ENCODE data around the gene BLCAP. TPM values are rescaled to one million over a fixed set of nuclear protein-coding genes. Genes with fewer than 3 reads are reported as not detected.

Gene BLCAP
- total RNA-seq, 3 donors from 2014 or later: 62.9 to 81.8 (median 63.2) TPM

- Histone ChIP-seq H3K36me3 (no peaks in the 10 kb centered on the region), H3K4me1 (peaks cover 9 to 12% of the 10 kb centered on the region in 2 donors), H3K9me3 (no peaks in the 10 kb centered on the region), H3K27me3 (no peaks in the 10 kb centered on the region), H3K27ac (peak overlapping the region; percentile 98), H3K4me3 (peak overlapping the region; percentile 77 to 96 (median 87))
- peak in 1 of 3 donors; percentile 60 for TF ChIP-seq POLR2AphosphoS5 (IDR thresholded peaks at IDR 0.05)
- TF ChIP-seq POLR2A (IDR thresholded peaks at IDR 0.05): no peak
- TF ChIP-seq CTCF (IDR thresholded peaks at IDR 0.05): no peak
- peak in 1 of 2 donors; percentile 77 for DNase-seq (ENCODE audit: low spot score in 2 of 2)
- intact Hi-C loops (cut with DNase I; ENCODE audit: low total_unique reads): no loop called here
Measured at GRCh38 chr20:37526238-37526838, 1.3 kb downstream of the BLCAP start.

DNA sequence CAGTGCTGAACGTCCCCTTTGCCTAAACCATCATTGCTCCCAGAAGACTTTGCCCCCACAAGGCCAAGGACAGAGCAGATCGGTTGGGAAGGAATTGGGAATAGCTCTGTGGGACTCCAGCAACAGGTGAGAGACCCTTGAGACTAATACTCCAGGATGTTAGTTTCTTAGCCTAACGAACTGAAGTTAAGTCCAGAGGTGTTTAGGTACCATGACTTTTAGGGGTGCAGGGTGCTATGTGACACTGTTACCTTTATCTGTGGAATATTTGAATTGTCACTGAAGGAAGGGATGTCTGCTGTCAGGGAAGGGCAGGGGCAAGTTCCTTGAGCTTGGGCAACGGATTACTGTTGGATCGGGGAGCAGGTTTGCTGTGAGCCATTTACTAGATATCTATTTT lies 1.9 kb downstream of the BLCAP start:
- H3K27ac ChIP-seq: peak overlapping the region; percentile 98
- no peak for DNase-seq (ENCODE audit: low spot score in 2 of 2)
- TF ChIP-seq POLR2AphosphoS5 (IDR thresholded peaks at IDR 0.05) (no peak), POLR2A (IDR thresholded peaks at IDR 0.05) (no peak), CTCF (IDR thresholded peaks at IDR 0.05) (no peak)
- no peaks in the 10 kb centered on the region for H3K27me3 ChIP-seq
- peaks cover 9 to 12% of the 10 kb centered on the region in 2 donors for H3K4me1 ChIP-seq
- intact Hi-C loops (cut with DNase I; ENCODE audit: low total_unique reads): no loop called here
- peak overlapping the region; percentile 77 to 96 (median 87) for H3K4me3 ChIP-seq
- no peaks in the 10 kb centered on the region for H3K9me3 ChIP-seq
- no peaks in the 10 kb centered on the region for H3K36me3 ChIP-seq

- peak in 1 of 2 donors; percentile 75 for DNase-seq (ENCODE audit: low spot score in 2 of 2)
- Histone ChIP-seq H3K4me3 (peak overlapping the region in 2 of 3 donors; percentile 77 to 87), H3K27me3 (no peaks in the 10 kb centered on the region), H3K4me1 (peaks cover 9 to 12% of the 10 kb centered on the region in 2 donors), H3K27ac (peak overlapping the region; percentile 67 to 98), H3K36me3 (no peaks in the 10 kb centered on the region), H3K9me3 (no peaks in the 10 kb centered on the region)
- no peak for TF ChIP-seq CTCF (IDR thresholded peaks at IDR 0.05)
- no peak for TF ChIP-seq POLR2AphosphoS5 (IDR thresholded peaks at IDR 0.05)
- no peak for TF ChIP-seq POLR2A (IDR thresholded peaks at IDR 0.05)
- intact Hi-C loops (cut with DNase I; ENCODE audit: low total_unique reads): no loop called here
Measured at GRCh38 chr20:37524859-37525708, 2.6 kb downstream of the BLCAP start.

DNA sequence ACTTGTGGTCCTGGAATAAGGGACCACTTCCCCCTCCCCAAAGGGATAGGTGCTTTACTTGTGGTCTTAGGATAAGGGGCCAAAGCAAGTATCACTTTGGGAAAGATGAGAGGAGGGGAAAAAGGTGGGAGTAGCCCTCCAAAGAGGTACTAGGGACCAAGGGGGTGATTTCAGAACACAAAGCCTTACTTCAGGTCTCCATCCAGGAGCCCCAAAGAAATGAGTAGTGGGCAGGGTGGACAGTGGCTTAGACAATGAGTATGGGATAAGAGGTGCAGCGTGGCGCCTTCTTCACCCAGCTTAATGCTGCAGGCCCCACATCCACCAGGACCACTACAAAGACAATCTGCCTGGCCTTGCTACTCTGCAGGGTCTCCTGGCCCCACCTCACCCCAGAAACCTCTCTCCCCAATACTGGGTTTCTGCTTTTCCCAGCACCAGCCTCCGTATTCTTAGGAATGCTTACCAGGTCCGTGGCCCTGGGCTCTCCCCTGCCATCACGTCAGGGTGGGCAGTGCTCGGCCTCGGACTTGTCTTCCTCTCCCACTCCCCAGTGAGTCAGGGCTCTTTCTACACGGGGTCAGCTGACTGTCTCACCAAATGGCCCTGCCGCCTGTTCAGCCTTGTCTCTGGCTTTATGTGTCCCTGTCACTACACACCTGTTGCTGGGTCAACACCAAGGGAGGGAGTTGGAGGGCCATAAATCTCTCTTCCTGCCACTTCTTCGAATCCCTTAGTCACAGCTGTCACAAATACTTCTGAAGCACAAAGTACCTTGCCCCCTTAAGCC lies 3.6 kb downstream of the BLCAP start:
- peak overlapping the region in 2 of 3 donors; percentile 28 to 87 for H3K4me3 ChIP-seq
- no peaks in the 10 kb centered on the region for H3K27me3 ChIP-seq
- no peak for DNase-seq (ENCODE audit: low spot score in 2 of 2)
- H3K36me3 ChIP-seq: no peaks in the 10 kb centered on the region
- peaks cover 9 to 12% of the 10 kb centered on the region in 2 donors for H3K4me1 ChIP-seq
- no peaks in the 10 kb centered on the region for H3K9me3 ChIP-seq
- intact Hi-C loops (cut with DNase I; ENCODE audit: low total_unique reads): no loop called here
- peak overlapping the region; percentile 62 to 98 for H3K27ac ChIP-seq
- no peak for TF ChIP-seq POLR2A (IDR thresholded peaks at IDR 0.05)

- no peak for DNase-seq (ENCODE audit: low spot score in 2 of 2)
- Histone ChIP-seq H3K9me3 (no peaks in the 10 kb centered on the region), H3K4me3 (peak overlapping the region in 2 of 3 donors; percentile 23 to 48), H3K4me1 (peaks cover 9 to 12% of the 10 kb centered on the region in 2 donors), H3K36me3 (no peaks in the 10 kb centered on the region), H3K27ac (peak overlapping the region; percentile 25 to 66), H3K27me3 (no peaks in the 10 kb centered on the region)
- intact Hi-C loops (cut with DNase I; ENCODE audit: low total_unique reads): no loop called here
- TF ChIP-seq CTCF (IDR thresholded peaks at IDR 0.05): no peak
- no peak for TF ChIP-seq POLR2A (IDR thresholded peaks at IDR 0.05)
- no peak for TF ChIP-seq POLR2AphosphoS5 (IDR thresholded peaks at IDR 0.05)
Measured at GRCh38 chr20:37523012-37523391, 4.7 kb downstream of the BLCAP start.

All from breast epithelium (tissue), 4 donors.